Endothelial cell of umbilical vein (primary cell): ENCODE measurements around the gene RMDN3.

Experiments
- EZH2 ChIP-seq: IDR thresholded peaks from 2 replicates; pipeline ENCODE4 v1.6.1; 2012; ENCODE audit warnings: borderline replicate concordance, low read depth, mild to moderate bottlenecking, moderate library complexity, low read length, inconsistent platforms; ENCODE audit not compliant: severe bottlenecking
- FOS ChIP-seq: IDR thresholded peaks from 2 replicates; pipeline ENCODE4 v1.6.1; 2011; ENCODE audit warnings: mild to moderate bottlenecking, low read length, moderate library complexity, borderline replicate concordance; ENCODE audit not compliant: insufficient read depth
- GATA2 ChIP-seq: IDR thresholded peaks from 2 replicates; pipeline ENCODE4 v1.7.0; 2011; ENCODE audit warnings: low read depth, mild to moderate bottlenecking, moderate library complexity, mixed read lengths, low read length; ENCODE audit not compliant: insufficient read length, insufficient read depth
- JUN ChIP-seq: IDR thresholded peaks from 2 replicates; pipeline ENCODE4 v1.6.1; 2011; ENCODE audit warnings: borderline replicate concordance, low read depth; ENCODE audit not compliant: insufficient read length, insufficient read depth
- MYC ChIP-seq: IDR thresholded peaks from one replicate; pipeline ENCODE4 v1.6.1; 2011; ENCODE audit warnings: mild to moderate bottlenecking, low read depth, low read length
- POLR2A ChIP-seq: IDR thresholded peaks from 2 replicates; pipeline ENCODE4 v1.6.1; 2012; ENCODE audit warnings: low read depth, mild to moderate bottlenecking, control low read depth, low read length
- POLR2AphosphoS5 ChIP-seq: IDR thresholded peaks from 2 replicates; pipeline ENCODE4 v1.6.1; 2012; ENCODE audit warnings: low read depth, mild to moderate bottlenecking, control low read depth, low read length, moderate library complexity; ENCODE audit not compliant: insufficient read depth
- TF ChIP-seq, protein P1 (sequence below), 2 donors: IDR thresholded peaks; 1 replicate in 1 of 2; 2 replicates in 1 of 2; pipeline ENCODE4 v1.5.1; 2011; ENCODE audit warnings: low read length in 2 of 2, mild to moderate bottlenecking in 2 of 2, moderate library complexity in 2 of 2, control low read depth in 1 of 2, inconsistent platforms in 1 of 2, low read depth in 1 of 2; ENCODE audit not compliant: insufficient read depth in 1 of 2; ENCODE audit errors: extremely low read depth in 1 of 2
- TF ChIP-seq, protein P2 (sequence below): IDR thresholded peaks from 2 replicates; pipeline ENCODE4 v1.6.1; 2011; ENCODE audit not compliant: insufficient read depth, insufficient read length

- TF ChIP-seq EZH2: no peak
- no peak for TF ChIP-seq POLR2A
- TF ChIP-seq MYC: no peak
- TF ChIP-seq POLR2AphosphoS5: no peak
- TF ChIP-seq, protein P1, sequence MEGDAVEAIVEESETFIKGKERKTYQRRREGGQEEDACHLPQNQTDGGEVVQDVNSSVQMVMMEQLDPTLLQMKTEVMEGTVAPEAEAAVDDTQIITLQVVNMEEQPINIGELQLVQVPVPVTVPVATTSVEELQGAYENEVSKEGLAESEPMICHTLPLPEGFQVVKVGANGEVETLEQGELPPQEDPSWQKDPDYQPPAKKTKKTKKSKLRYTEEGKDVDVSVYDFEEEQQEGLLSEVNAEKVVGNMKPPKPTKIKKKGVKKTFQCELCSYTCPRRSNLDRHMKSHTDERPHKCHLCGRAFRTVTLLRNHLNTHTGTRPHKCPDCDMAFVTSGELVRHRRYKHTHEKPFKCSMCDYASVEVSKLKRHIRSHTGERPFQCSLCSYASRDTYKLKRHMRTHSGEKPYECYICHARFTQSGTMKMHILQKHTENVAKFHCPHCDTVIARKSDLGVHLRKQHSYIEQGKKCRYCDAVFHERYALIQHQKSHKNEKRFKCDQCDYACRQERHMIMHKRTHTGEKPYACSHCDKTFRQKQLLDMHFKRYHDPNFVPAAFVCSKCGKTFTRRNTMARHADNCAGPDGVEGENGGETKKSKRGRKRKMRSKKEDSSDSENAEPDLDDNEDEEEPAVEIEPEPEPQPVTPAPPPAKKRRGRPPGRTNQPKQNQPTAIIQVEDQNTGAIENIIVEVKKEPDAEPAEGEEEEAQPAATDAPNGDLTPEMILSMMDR (IDR thresholded peaks at IDR 0.05; ENCODE audit: extremely low read depth in 1 of 2, insufficient read depth in 1 of 2, low read depth in 1 of 2, low read length in 2 of 2): no peak
- TF ChIP-seq, protein P2, sequence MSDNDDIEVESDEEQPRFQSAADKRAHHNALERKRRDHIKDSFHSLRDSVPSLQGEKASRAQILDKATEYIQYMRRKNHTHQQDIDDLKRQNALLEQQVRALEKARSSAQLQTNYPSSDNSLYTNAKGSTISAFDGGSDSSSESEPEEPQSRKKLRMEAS: no peak
- TF ChIP-seq GATA2: no peak
- TF ChIP-seq FOS: no peak
- no peak for TF ChIP-seq JUN
Measured at GRCh38 chr15:40743485-40743901, 11.6 kb downstream of the RMDN3 start.
